Measurements from ENCODE around the gene SYT8. TPM values are rescaled to one million over a fixed set of nuclear protein-coding genes. Genes with fewer than 3 reads are reported as not detected.

Gene SYT8
- total and polyA plus RNA-seq, 2 of the 8 experiments (the other 6 are each of a cell fraction or from before 2014, with no cell fraction given), result not detected

DNA sequence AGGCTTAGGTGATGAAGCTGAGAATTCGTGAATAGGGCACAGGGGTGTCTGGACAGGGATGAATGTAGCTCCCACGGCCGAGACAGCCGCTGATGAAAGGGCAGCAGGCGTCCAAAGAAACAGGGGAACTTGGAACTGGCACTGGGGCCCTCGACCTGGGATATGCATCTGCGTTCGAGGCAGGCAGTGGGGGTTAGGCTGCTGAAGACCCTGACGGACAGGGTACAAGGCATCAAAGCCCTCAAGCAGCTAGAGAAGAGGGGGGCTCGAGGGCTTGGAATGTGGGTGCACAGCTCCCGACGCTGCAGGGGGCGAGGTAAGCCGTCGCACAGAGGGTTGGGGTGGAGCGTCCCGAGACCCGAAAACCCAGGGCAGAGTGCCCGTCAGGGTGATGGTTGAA is 6.9 kb upstream of the SYT8 start:
- Histone ChIP-seq H2AFZ (ENCODE audit: low read length) (no peak overlapping the region), H3K4me2 (ENCODE audit: insufficient read depth in 1 of 2, low read depth in 2 of 2, low read length in 2 of 2) (no peak overlapping the region), H2BK120ac (replicated peaks; ENCODE audit: low read depth, low read length) (no peak overlapping the region), H4K8ac (ENCODE audit: extremely low read depth, insufficient read depth, low read length) (no peak overlapping the region), H3K9me3 (ENCODE audit: insufficient read depth in 2 of 2, low read depth in 1 of 2, low read length in 1 of 2) (no peaks in the 10 kb centered on the region), H2BK20ac (ENCODE audit: low read length) (no peak overlapping the region), H4K91ac (replicated peaks; ENCODE audit: insufficient read length, low read length) (no peak overlapping the region), H3K36me3 (ENCODE audit: control insufficient read depth in 2 of 4, insufficient read depth in 4 of 4, low read length in 3 of 4) (no peaks in the 10 kb centered on the region), H3K27ac (ENCODE audit: low read depth, low read length) (no peak overlapping the region), H3K23ac (ENCODE audit: insufficient read length) (no peak overlapping the region), H3K79me1 (ENCODE audit: low read depth, low read length) (no peaks in the 10 kb centered on the region), H3K4me3 (ENCODE audit: extremely low read depth in 1 of 4, insufficient read depth in 2 of 4, low read depth in 3 of 4, low read length in 4 of 4) (no peak overlapping the region), H3K9ac (replicated peaks in 1 of 4; ENCODE audit: extremely low read depth in 1 of 4, low read depth in 3 of 4, low read length in 3 of 4) (no peak overlapping the region), H2BK12ac (ENCODE audit: low read depth, low read length) (no peak overlapping the region), H2AK5ac (ENCODE audit: low read depth, low read length) (no peak overlapping the region), H4K5ac (ENCODE audit: insufficient read length, low read depth, low read length) (no peak overlapping the region), H2BK15ac (ENCODE audit: low read length) (no peak overlapping the region), H3K79me2 (ENCODE audit: control insufficient read depth in 1 of 2, insufficient read depth in 2 of 2, low read length in 2 of 2) (no peaks in the 10 kb centered on the region), H3K56ac (replicated peaks; ENCODE audit: insufficient read length, low read depth, low read length) (no peak overlapping the region), H3K27me3 (replicated peaks in 1 of 4; ENCODE audit: control insufficient read depth in 3 of 4, extremely low read depth in 1 of 4, insufficient read depth in 3 of 4, low read length in 3 of 4) (peaks cover 0 to 6% (median 1%) of the 10 kb centered on the region in 4 experiments; a peak in 3 of 7 replicates), H3K4ac (replicated peaks; ENCODE audit: insufficient read length, low read depth, low read length) (no peak overlapping the region), H2BK5ac (ENCODE audit: low read depth, low read length) (no peak overlapping the region), H3K4me1 (replicated peaks in 1 of 4; ENCODE audit: control insufficient read depth in 3 of 4, insufficient read depth in 4 of 4, low read length in 3 of 4) (peaks cover 0 to 2% (median 1%) of the 10 kb centered on the region in 4 experiments; a peak in 5 of 7 replicates), H3K18ac (ENCODE audit: extremely low read depth, low read length) (no peak overlapping the region), H4K20me1 (replicated peaks in 1 of 2; ENCODE audit: control insufficient read depth in 1 of 2, insufficient read depth in 2 of 2, low read length in 2 of 2) (no peaks in the 10 kb centered on the region), H3K23me2 (ENCODE audit: low read depth, low read length) (no peaks in the 10 kb centered on the region), H3K14ac (ENCODE audit: insufficient read length) (no peak overlapping the region)
- no peak for FAIRE-seq
- POLR2A ChIA-PET (ENCODE audit: partially characterized antibody), result no interaction called here
- no peak for DNase-seq (ENCODE audit: low read depth in 1 of 2, low spot score in 2 of 2)
- WGBS, 2 experiments (ENCODE audit: extremely low coverage in 1 of 2, insufficient coverage in 1 of 2, insufficient read length in 1 of 2, insufficient replicate concordance in 2 of 2, low coverage in 1 of 2, low lambda C conversion rate in 2 of 2, missing lambda C conversion rate in 1 of 2), result 80% methylated on average over 19 of the region's 19 CpGs; no CpG with 5 or more reads in 1 of the 2 experiments
- TF ChIP-seq CHD1 (IDR thresholded peaks at IDR 0.05; ENCODE audit: low read depth, low read length) (no peak), POLR2AphosphoS5 (IDR thresholded peaks at IDR 0.05; ENCODE audit: low read depth, low read length) (no peak), KDM5A (IDR thresholded peaks at IDR 0.05; ENCODE audit: low read length) (no peak), CBX8 (IDR thresholded peaks at IDR 0.05; ENCODE audit: borderline replicate concordance, low read depth, low read length) (no peak), SRF (IDR thresholded peaks at IDR 0.05; ENCODE audit: low read depth, low read length) (no peak)
- TF ChIP-seq, protein P1, sequence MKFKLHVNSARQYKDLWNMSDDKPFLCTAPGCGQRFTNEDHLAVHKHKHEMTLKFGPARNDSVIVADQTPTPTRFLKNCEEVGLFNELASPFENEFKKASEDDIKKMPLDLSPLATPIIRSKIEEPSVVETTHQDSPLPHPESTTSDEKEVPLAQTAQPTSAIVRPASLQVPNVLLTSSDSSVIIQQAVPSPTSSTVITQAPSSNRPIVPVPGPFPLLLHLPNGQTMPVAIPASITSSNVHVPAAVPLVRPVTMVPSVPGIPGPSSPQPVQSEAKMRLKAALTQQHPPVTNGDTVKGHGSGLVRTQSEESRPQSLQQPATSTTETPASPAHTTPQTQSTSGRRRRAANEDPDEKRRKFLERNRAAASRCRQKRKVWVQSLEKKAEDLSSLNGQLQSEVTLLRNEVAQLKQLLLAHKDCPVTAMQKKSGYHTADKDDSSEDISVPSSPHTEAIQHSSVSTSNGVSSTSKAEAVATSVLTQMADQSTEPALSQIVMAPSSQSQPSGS (IDR thresholded peaks at IDR 0.05; ENCODE audit: low read length), result no peak
- CTCF ChIA-PET (ENCODE audit: partially characterized antibody), result interaction anchor here (0.6 to 15.8 kb wide), 12 partner anchors 9 to 1465 kb away, joined by 3 to 439 read pairs (median 3); partner anchors contain the start of gene TNNI2
